Fibroblast of lung (primary cell): ENCODE measurements around the gene SP9. TPM values are rescaled to one million over a fixed set of nuclear protein-coding genes. Genes with fewer than 3 reads are reported as not detected.

Experiments used
- DNase-seq, 2 donors: peaks; one replicate each; pipeline versions ENCODE4 v3.0.0 to v3.0.0-alpha.2; 2010; ENCODE audit warnings: low read depth in 2 of 2
- H2AFZ ChIP-seq: 2 replicates; pipeline ENCODE4 v1.5.1; 2012; ENCODE audit warnings: low read length, control low read depth, inconsistent platforms
- H3K27ac ChIP-seq: 2 replicates; pipeline ENCODE4 v1.5.1; 2011; ENCODE audit warnings: low read length, control low read depth; ENCODE audit not compliant: insufficient read depth
- H3K27me3 ChIP-seq: 2 replicates; pipeline ENCODE4 v1.5.1; 2011; ENCODE audit warnings: mild to moderate bottlenecking, low read length; ENCODE audit not compliant: control insufficient read depth, insufficient read depth
- H3K36me3 ChIP-seq: 2 replicates; pipeline ENCODE4 v1.5.1; 2011; ENCODE audit warnings: low read length; ENCODE audit not compliant: control insufficient read depth, insufficient read depth
- H3K4me1 ChIP-seq: 2 replicates; pipeline ENCODE4 v1.5.1; 2011; ENCODE audit warnings: low read length; ENCODE audit not compliant: control insufficient read depth, insufficient read depth; ENCODE audit errors: extremely low read depth
- H3K4me2 ChIP-seq: 2 replicates; pipeline ENCODE4 v1.5.1; 2011; ENCODE audit warnings: low read length, control low read depth; ENCODE audit not compliant: insufficient read depth; ENCODE audit errors: extremely low read depth
- H3K4me3 ChIP-seq, 4 experiments: fragments of 200-600 bp in 1 of 4; sonication (generic) in 1 of 4; replicated peaks in 1 of 4; 2 replicates each; pipeline ENCODE4 v1.5.1; 2011 to 2016; ENCODE audit warnings: low read length in 4 of 4, low read depth in 3 of 4, mild to moderate bottlenecking in 3 of 4, control low read depth in 2 of 4, inconsistent platforms in 1 of 4, mixed read lengths in 1 of 4; ENCODE audit not compliant: insufficient read depth in 1 of 4; ENCODE audit errors: control extremely low read depth in 1 of 4
- H3K79me2 ChIP-seq: 2 replicates; pipeline ENCODE4 v1.5.1; 2012; ENCODE audit warnings: mild to moderate bottlenecking, low read length, inconsistent platforms; ENCODE audit not compliant: control insufficient read depth, insufficient read depth
- H3K9ac ChIP-seq: 2 replicates; pipeline ENCODE4 v1.5.1; 2011; ENCODE audit warnings: mild to moderate bottlenecking, low read length, control low read depth; ENCODE audit not compliant: insufficient read depth
- H3K9me3 ChIP-seq: 2 replicates; pipeline ENCODE4 v1.5.1; 2012; ENCODE audit warnings: low read depth, low read length; ENCODE audit not compliant: control insufficient read depth, insufficient read depth
- H4K20me1 ChIP-seq: 2 replicates; pipeline ENCODE4 v1.5.1; 2011; ENCODE audit warnings: low read length; ENCODE audit not compliant: control insufficient read depth, insufficient read depth; ENCODE audit errors: extremely low read depth
- CTCF ChIP-seq, 2 donors: IDR thresholded peaks in 1 of 2; conservative IDR thresholded peaks in 1 of 2; 1 replicate in 1 of 2; 2 replicates in 1 of 2; pipeline ENCODE4 v1.5.1; 2011 to 2012; ENCODE audit warnings: low read length in 2 of 2, control low read depth in 1 of 2, inconsistent platforms in 1 of 2, low read depth in 1 of 2, mild to moderate bottlenecking in 1 of 2
- EZH2 ChIP-seq: IDR thresholded peaks from 2 replicates; pipeline ENCODE4 v1.5.1; 2012; ENCODE audit warnings: low read length, control low read depth, mild to moderate bottlenecking; ENCODE audit errors: missing control alignments
- polyA plus RNA-seq, 2 donors: library from polyadenylated mRNA; depleted of rRNA in 1 of 2; stranded (reverse) in 1 of 2; unstranded in 1 of 2; fragments of >200 nt; gene quantifications; 2 replicates each; pipeline ENCODE4 v1.2.1, GENCODE V29; 2011 to 2012; ENCODE audit warnings: missing spikeins in 1 of 2
- total RNA-seq: library from RNA; depleted of rRNA; stranded (reverse); fragments of >200 nt; gene quantifications from 2 replicates; pipeline ENCODE4 v1.2.1, GENCODE V29; 2014

SP9 gene
- total and polyA plus RNA-seq, 2 donors (not counting 1 experiment from before 2014, with no cell fraction given) = not detected

- Histone ChIP-seq H3K27ac (no peak overlapping the region), H3K79me2 (no peaks in the 10 kb centered on the region), H3K4me2 (no peak overlapping the region), H3K9me3 (no peaks in the 10 kb centered on the region), H3K27me3 (peaks cover 80% of the 10 kb centered on the region), H2AFZ (no peak overlapping the region), H3K9ac (no peak overlapping the region), H3K36me3 (no peaks in the 10 kb centered on the region), H3K4me1 (no peaks in the 10 kb centered on the region), H3K4me3 (peak overlapping the region in 1 of 4 experiments; percentile 4), H4K20me1 (no peaks in the 10 kb centered on the region)
- peak; percentile 80 for TF ChIP-seq EZH2
- no peak for TF ChIP-seq CTCF (conservative IDR thresholded peaks at IDR 0.05 in 1 of 2, IDR thresholded peaks at IDR 0.05 in 1 of 2; ENCODE audit: low read depth in 1 of 2, low read length in 2 of 2)
- DNase-seq = no peak
Observed at GRCh38 chr2:174328114-174328960, 6.4 kb upstream of the SP9 start.

GRCh38 chr2:174328961-174329715 is 5.6 kb upstream of the SP9 start:
- H2AFZ ChIP-seq = no peak overlapping the region

More at GRCh38 chr2:174328961-174329715, 5.6 kb upstream of the SP9 start:
- Histone ChIP-seq H3K9me3 (no peaks in the 10 kb centered on the region), H3K36me3 (no peaks in the 10 kb centered on the region), H4K20me1 (no peaks in the 10 kb centered on the region), H3K27ac (no peak overlapping the region), H3K79me2 (no peaks in the 10 kb centered on the region), H3K4me2 (no peak overlapping the region), H3K9ac (no peak overlapping the region), H3K27me3 (peaks cover 81% of the 10 kb centered on the region), H3K4me3 (no peak overlapping the region), H3K4me1 (no peaks in the 10 kb centered on the region)
- TF ChIP-seq EZH2 = peak; percentile 18
- no peak for TF ChIP-seq CTCF (conservative IDR thresholded peaks at IDR 0.05 in 1 of 2, IDR thresholded peaks at IDR 0.05 in 1 of 2; ENCODE audit: low read depth in 1 of 2, low read length in 2 of 2)
- DNase-seq = no peak
